Hematopoietic multipotent progenitor cell treated with erythropoietin and hydrocortisone succinate and interleukin-3 and kit ligand, for 4 days (in vitro differentiated cells): Measurements from ENCODE around the gene CD6.

ENCODE experiments used
- DNase-seq: peaks from one replicate; pipeline ENCODE4 v3.0.0-alpha.2; 2015

Gene CD6

DNA sequence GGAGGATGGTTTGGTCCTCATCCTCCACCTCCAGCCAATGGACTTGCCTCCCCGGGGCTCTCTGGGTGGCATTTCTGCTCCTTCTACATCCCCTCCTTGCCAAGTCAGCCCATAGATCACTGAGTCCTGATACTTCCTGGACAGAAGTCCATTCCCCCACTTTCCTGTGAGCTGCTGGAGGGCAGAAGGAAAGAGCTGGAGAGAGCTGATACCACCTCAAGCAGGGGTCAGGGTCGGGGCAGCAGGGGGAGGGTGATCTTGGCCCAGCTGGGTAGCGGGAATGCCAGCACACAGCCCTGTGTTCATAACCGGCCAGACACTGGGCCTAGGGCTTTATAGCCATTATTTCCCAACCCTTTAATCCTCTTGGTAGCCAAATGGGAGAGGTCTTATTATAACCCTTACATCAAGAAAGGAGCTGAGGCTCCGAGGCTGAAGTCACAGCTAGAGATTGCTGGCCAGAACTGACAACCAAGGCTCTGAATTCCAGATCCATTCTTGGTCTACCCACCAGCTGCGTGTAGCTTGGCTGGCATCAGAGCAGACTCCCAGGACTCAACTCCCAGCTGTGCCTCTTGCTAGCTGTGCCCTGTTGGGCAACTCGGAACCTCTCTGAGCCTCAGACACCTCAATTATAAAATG lies 39.9 kb downstream of the CD6 start:
- peak; percentile 64 for DNase-seq

DNA sequence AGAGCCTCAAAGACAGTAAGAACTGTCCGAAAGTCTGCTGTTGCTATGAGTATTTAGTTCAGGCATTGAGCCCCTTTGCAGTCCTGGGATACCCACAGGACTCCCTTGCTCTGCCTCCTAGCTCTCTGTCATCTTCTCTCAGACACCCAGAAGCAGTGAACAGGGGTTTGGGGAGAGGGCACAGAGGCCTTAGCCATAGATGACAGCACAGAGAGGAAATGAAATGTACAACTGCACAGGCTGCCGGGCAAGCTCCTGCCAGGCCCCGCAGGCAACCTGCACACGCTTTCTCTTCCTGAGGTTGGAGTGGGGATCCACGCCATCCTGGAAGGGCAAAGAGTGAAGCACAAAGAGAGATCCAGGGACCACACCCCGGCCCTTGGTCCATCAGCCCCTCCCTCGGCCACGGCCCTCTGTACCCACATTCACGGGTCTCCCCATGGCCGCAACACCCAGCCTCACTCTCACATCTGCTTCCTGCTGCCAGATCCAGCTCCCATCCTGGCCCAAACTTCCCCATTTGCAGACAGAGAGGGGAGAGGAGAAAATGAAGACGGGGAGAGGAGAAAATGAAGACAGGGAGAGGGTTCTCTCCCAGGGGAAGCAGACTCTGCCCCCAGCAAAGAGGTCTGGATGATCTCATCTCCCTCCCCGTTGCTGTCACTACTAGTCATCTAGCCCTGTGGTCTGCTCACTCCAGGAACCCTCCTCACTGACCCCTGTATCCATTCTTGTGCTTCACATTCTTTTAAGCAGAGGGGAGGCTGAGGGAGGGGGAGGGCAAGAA lies 40.7 kb downstream of the CD6 start:
- DNase-seq: peak; percentile 52

DNA sequence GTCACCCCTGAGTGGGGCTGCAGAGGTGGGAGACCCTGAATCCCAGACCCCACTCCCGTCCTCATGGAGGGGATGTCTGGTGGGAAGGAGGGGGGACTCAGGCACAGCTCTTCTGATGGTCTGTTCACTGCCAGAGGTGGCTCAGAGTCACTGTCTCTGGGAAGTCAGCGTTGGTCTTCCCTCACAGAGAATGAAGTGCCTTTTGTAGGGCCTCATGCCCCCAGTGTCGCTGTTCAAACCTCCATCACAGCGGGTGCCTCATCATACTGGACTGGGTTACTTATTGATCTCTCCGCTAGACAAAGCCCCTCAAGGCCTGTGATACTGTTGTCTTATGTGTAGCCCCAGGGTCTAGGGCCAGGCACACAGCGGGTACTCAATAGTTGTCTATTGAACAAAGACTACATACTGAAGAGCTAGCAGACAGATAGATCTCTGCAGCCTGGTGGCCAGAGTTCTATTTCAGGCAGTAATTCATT lies 41.3 kb downstream of the CD6 start:
- no peak for DNase-seq

DNA sequence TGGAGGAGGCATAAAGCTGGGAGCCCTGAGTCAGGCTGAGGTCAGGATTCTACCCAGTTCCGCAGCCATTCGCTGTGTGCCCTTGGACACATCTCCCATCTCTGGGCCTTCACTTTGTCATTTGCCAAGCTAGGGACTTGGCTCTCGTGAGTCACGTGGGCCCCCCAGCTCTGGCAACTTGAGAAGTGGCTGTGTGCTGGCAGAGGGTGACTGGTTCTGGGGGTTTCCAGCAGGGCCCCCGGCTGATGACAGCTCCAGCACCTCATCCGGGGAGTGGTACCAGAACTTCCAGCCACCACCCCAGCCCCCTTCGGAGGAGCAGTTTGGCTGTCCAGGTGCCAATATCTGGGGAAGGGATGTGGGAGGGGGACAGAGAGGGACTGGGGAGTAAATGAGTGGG lies 46.6 kb downstream of the CD6 start:
- DNase-seq: no peak

DNA sequence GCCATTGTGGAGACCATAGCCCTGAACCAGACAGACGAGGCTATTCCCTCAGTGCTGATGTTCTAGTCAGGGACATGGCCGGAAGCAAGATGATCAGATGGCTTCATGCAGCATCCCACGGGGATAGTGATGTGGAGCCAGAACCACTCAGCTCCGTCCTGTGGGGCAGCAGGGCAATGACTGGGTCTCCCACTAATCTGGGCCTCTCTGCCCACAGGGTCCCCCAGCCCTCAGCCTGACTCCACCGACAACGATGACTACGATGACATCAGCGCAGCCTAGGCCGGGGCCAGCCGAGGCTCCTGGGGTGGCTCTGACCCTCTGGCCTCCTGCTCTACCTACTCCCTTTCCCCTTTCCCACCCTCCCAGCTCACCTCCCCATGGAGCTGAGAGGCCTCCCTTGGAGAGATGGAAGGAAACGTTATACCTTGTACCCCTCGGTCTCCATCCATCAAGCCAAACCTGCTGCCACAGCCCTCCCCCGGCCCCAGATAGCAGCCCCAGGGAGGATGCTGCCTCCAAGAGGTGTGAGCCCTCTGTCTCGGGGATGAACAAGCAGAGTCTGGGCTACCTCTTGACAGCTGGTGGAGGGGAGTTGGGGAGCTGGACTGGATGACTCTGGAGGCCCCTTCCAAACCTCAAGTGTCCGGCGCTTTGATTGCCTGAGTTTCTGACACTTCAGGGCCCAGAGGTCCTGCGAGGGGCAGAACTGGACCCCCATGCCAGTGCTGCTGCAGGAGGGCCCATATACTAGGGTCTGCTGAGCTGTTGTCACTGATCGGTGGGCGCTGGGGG lies 47.8 kb downstream of the CD6 start:
- no peak for DNase-seq

DNA sequence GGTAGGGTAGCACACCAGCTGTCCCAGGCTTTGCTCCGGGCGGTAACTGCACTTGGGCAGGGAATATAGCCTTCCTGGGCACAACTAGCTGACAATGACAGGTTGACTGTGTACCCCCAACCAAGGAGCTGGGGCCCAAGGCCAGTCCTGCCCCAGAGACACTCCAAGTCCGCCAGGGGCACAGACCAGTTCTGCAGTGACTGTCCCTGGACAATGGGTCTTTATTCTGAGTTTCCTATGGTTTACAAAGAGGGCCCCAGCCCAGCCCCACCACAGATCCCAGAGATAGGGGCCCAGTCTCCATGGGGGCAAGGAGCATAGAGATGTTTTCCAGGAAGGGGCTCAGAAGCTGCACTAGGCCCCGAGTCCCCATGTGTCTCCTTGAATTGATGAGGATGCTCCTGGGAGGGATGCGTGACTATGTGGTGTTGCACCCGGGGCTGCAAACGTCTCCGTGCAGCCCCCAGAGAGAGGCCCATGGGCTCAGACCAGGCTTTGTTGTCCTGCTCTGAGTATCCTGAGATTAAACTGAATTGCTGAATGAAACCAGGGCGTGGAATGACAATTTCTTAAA lies 48.4 kb downstream of the CD6 start:
- no peak for DNase-seq

DNA sequence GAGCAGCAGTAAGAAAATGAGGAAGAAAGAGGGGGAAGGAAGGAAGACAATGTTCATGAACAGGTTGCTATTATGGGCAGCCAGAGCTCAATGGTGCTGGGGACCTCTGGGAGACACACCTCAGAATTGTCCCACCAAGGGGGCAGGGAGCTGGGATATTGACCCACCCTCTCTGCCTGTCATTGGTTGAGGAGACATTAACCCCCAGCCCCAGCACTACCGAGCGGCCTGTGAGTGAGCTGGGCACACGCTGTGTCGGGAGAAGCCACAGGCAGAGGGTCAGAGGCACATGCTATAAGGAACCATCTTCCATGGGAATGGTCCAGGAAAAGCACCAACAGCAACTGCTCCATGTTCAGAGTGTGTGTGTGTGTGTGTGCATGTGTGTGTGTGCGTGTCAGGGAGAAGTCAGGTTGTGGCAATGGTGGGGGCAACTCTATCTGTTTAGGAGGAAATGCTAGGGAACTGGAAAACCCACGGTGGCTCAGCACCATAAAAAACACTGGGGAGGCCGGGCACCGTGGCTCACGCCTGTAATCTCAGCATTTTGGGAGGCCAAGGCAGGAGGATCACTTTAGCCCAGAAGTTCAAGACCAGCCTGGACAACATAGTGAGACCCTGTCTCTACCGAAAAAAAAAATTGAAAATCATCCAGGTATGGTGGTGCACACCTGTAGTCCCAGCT lies 49.2 kb downstream of the CD6 start:
- no peak for DNase-seq

DNA sequence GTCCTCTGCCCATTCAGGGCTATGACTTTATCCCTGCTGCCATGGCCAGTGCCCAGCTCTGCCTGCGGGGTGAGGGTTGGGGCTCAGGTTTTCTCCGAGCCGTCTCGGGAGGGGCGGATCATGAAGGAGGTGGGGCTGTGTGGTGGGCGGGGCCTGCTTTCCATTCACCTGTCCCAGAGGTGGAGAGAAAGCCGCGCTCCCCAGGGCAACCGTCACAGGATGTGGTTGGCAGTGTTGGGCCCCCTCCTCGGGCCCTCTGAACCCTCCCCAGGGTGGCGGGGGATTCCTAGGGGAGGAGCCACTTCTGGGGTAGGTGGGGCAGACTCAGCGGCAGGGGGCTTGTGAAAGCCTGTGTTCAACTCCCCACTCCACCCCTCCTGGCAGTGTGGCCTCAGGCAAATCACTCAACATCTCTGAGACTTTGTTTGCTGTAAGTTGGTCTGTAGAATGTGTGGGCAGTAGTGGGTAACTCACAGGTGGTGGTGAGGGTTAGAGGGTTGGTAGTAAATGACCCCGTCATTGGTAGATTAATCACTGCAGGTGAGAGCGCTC lies 50.3 kb downstream of the CD6 start:
- DNase-seq: no peak

DNA sequence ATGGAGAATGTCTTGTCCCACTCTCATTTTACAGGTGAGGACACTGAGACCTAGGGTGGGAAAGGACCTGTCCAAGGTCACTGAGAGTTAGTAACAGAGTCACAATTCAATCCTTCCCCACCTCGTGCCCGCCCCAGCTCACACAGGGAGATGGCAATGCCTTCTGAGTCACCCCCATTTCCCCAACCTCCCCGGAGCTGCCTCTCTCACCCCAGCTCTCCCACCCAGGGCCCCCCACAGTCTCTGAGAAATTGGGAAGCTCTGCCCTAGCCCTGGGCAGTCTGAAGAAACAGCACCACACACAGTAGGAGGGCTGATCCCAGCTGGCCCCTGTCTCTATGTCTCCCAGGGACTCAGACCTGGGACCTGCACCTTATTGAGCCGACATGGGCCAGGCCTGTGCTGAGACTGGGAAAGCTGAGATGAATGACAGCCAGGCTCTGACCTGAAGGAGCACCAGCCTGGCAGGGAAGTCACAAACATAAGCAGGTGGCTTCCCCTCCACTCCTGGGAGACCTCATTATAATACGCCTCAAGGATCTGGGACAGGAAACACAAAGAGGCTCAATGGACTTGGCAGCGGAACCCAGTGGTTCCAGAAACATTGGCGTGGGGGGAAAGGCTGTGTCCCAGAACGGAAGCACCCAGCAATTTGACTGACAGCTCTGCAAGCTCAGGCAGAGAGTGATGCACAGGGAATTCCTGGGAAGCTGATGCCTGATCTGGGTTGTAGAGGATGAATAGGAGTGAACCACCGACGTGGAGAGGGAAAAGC lies 51.0 kb downstream of the CD6 start:
- no peak for DNase-seq

DNA sequence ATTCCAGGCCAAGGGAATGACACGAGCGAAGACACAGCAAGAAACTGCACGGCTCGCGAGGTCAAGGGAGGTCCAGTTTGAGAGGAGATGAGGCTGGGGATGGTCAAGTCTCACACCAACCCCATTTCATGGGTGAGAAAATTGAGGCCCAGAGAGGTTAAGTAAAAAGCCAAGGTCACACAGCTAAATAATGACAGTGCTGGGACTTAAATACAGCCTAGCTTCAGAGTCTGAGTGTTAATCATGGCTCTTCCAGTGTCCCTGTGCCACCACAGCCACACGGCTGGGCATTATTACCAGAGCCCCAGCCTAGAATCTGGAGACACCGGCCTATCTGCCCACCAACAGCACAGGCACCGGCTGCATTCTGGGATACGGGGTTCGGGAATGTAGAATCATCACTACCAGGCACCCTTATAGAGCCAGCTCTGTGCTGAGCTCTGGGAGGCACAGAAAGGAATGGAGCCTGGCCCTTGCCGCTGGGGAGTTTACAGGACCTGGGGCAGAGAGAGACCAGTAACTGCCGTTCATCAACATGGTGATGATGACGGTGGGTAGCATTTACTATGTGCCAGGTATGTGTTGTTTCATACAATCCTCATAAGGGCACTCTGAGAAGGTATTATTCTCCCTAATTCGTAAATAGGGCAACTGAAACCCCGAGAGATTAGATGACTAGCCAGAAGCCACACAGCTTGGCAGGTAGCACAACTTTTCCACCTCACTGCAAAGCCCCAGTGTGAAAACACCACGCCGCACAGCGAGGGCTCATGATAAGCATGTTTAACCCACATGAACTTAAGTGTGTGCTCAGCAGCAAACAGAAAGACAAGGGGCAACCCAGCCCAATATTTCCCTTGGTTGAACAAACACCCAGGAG lies 51.8 kb downstream of the CD6 start:
- DNase-seq: no peak

DNA sequence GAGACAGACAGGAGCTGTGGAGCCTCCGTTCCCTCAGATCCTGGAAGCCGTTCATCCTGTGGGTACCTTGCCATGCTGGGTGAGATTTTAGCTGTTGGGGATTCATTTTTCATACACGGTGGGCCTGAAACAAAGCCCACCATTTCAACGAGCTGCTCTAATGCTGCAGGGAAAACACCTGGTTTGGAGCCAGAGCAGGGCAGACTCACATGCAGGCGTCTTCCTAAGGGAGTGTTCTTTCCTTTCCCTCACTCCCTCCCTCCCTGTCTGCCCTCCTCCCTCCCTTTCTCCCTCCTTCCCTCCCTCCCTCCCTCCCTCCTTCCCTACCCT lies 52.5 kb downstream of the CD6 start:
- no peak for DNase-seq

DNA sequence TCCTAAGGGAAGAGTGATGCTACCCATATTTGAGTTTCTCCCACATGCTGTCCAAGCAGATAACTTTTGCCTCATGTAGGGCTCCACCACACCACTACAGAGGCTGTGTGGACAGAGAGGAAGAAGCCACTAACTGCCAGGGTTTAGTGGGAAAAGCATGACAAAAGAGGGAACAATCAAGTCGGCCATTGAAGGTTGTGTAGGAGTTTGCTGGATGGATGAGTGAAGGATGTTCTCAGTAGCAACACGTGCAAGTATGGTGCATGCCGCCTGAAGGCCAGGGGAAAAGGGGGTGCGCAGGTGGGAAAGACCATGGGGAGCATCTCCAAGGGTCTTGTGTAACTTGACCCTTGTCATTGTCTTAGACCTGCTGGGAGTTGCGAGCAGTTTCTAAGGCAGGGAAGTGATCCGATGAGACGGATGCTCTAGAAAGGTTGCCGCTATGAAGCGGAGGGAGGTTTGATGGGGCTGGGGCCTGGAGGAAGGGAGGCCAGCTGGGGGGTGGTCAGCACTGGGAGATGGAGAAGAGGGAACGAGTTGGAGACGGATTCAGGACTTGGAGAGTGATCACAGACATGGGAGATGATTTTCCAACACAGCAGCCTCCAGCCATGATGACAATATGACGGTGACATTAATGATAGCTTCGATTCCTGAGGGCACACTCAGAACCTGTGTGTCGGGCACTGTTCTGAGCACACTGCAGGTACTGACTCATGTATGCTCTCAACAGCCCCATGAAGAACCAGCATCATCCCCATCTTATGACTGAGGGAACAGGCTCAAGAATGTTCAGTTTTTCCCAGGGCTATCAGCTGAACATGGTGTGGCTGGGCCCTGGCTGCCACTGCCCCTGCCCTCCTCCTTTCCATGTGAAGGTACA lies 53.7 kb downstream of the CD6 start:
- no peak for DNase-seq

DNA sequence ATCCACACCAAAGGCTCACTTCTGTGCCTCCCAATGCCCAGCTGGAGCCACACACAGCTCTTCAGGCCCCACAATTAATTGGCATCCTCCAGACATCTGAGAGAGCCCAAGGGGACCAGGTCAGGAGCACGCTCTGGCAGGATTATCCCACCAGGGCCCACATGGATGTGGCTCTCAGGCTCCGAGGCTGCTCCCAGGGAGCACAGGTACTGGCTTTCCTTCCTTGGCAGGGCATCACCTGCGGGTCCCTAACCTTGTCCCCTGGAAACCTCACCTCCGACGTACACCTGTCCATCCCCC lies 54.3 kb downstream of the CD6 start:
- DNase-seq: no peak

DNA sequence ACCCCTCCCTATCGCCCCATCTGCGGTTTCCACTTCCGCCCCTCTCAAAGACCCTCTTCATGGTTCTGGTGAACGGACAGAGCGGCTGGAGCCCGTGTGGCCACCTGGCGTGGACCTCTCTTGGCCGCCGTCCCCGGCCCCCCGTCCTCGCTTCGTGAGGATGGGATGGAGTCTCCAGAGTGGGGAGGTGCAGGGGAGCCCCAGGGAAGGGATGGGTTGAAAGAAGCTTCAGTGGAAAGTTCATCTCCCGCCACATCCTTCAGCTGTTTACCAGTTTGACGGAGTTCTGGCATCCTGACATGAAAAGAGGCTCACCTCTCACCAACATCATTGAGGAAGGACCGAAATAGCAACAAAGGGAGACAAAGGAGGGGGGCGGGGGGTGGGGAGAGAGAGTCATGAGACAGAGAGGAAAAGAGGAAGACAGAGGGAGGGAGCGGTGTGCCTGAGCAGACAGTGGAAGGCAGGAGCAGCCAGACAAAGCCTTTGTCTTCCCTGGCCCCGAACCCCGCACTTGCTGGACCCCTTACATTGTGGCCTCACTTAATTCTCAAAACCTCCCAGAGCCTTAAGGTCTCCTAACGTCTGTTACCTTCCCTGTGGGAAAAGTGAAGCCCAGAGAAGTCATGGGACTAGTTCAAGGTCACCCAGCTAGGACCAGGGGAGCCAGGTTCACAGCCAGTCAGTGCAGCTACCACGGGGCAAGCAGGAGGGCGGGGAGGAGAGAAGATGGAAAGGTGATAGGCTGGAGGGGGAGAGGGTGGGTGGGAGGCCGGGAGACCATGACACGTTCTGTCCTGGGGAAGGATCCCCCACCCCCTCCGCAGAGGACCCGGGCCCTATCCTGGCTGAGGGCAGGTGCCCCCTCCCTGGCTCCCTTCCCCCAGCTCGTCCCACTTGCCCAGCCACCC lies 54.9 kb downstream of the CD6 start:
- DNase-seq: peak; percentile 48

DNA sequence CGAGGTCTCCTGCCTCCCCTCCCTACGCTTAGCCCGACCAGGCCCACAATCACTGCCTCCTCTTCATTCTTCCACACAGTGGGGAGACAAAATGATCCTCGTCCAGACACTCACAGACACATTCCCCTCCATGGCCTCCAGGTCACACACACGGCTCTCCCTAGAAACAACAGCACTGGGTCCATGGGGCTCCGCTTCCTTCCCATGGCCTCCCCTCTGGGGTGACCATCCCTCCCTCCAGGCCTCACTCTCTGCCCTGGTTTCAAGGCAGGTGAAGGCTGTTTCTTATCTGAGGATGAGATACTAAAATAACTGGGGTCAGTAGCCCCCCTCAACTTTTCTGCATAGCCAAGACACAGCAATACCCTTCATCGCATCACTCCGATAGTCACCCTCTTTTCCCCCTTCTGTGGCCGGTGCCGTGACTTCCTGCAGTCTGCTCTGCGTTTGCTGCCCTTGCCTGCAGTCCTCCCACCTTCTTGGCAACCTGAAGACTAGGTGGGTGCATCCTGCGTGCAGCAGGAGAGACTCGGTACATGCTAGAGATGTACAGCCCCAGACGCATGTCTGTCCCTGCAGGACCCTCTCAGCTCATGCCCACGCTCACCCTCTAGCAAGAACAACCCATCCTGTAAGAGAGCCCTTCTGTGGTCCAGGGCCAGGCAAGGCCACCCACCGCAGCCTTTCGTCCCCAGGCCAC lies 55.8 kb downstream of the CD6 start:
- DNase-seq: no peak

DNA sequence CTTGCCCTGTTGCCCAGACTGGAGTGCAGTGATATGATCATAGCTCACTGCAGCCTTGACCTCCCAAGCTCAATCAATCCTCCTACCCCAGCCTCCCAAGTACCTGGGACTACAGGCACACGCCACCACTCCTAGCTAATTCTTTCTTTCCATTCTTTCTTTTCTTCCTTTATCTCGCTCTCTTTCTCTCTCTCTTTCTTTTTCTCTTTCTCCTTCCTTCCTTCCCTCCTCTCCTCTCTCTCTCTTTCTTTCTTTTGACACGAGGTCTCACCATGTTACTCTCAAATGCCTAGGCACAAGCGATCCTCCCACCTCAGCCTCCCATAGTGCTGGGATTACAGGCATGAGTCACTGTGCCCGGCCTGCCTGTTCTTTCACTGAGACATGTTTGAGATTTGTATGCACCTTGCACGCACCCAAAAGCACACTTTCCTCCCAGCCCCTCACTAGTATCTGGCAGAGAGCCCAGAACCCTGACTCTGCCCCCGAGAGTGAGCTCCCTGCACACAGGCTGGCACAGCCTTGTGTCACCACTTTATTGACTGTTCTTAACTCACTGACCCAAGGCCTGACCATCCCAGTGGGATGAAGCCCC lies 56.8 kb downstream of the CD6 start:
- DNase-seq: peak; percentile 65

DNA sequence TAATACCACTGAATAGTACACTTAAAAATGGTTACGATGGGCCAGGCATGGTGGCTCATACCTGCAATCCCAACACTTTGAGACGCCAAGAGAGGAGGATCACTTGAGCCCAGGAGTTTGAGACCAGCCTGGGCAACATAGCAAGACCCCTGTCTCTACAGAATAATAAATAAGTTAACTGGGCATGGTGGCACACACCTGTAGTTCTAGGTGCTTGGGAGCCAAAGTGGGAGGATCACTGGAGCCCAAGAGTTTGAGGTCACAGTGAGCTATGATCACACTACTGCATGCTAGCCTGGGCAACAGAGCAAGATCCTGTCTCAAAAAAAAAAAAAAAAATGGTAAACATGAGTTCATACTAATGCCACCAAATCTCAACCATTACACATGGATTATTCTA lies 61.3 kb downstream of the CD6 start:
- no peak for DNase-seq

DNA sequence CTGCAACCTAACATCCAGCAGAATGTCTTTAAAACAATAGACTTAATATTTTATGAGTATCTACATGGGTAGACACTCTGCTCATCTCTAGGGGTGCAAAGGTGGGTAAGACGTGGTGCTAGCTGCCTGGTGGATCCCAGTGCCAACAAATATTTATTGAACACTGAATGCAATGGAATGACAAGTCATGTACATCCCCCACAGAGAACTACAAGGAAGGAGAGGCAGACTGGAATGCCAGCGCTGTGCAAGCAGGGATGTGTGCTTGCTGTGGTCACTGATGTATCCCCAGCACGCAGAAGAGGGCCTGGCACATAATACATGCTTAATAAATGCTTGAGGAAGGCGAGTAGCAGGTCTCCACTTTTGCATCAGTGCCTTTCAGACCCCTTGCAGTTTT lies 61.9 kb downstream of the CD6 start:
- DNase-seq: no peak
